Left lung (tissue), 10 donors: ENCODE data around the gene MED12L. TPM values are rescaled to one million over a fixed set of nuclear protein-coding genes. Genes with fewer than 3 reads are reported as not detected.
A peak's percentile ranks its signal among the peaks of the same experiment; 100 is the strongest.

Source experiments
- ATAC-seq: fragments of 200-7000 bp; cut with Tn5 transposase; one replicate; pipeline ENCODE4 v1.9.1; 2020; ENCODE audit warnings: moderate library complexity
- DNase-seq, 4 donors: peaks; one replicate each; pipeline ENCODE4 v3.0.0-alpha.2; 2013 to 2020
- H3K27ac ChIP-seq, 2 donors: fragments of 200-600 bp; sonication (generic) in 1 of 2; one replicate each; pipeline versions ENCODE4 v1.5.0 to v1.8.0; 2020 to 2021
- H3K27me3 ChIP-seq, 2 donors: fragments of 200-600 bp; sonication (generic) in 1 of 2; one replicate each; pipeline versions ENCODE4 v1.5.0 to v1.8.0; 2020 to 2021
- H3K36me3 ChIP-seq, 2 donors: fragments of 200-600 bp; sonication (generic) in 1 of 2; one replicate each; pipeline versions ENCODE4 v1.5.0 to v1.8.0; 2020 to 2021
- H3K4me1 ChIP-seq, 2 donors: fragments of 200-600 bp; one replicate each; pipeline ENCODE4 v1.8.0; 2021
- H3K4me3 ChIP-seq, 2 donors: fragments of 200-600 bp; sonication (generic) in 1 of 2; one replicate each; pipeline versions ENCODE4 v1.5.0 to v1.8.0; 2020 to 2021; ENCODE audit warnings: mild to moderate bottlenecking in 1 of 2
- H3K9me3 ChIP-seq, 2 donors: fragments of 200-600 bp; sonication (generic) in 1 of 2; one replicate each; pipeline versions ENCODE4 v1.5.0 to v1.8.0; 2020 to 2021
- intact Hi-C, 2 donors: fragments of 100-400 bp; cut with DNase I; formaldehyde crosslinking; loops; one replicate each; pipeline versions ENCODE4 v1.11.2 to v1.14.2; 2022
- polyA plus RNA-seq, 6 donors: library from polyadenylated mRNA; unstranded; fragments of 120-200 nt; gene quantifications; one replicate each; pipeline ENCODE4 v1.2.1, GENCODE V29; 2013; ENCODE audit not compliant: insufficient read length in 6 of 6
- total RNA-seq, 2 donors: library from RNA; stranded (reverse); fragmentation: NEBNext Ultra II Directional; extraction: Animal tissue kit (Norgen Biotek cat#: 25700); gene quantifications; one replicate each; pipeline ENCODE4 v1.2.1, GENCODE V29; 2021
- TF ChIP-seq, protein P1 (sequence below), 2 donors: fragments of 200-600 bp; sonication (generic) in 1 of 2; IDR thresholded peaks; one replicate each; pipeline versions ENCODE4 v1.5.0 to v1.8.0; 2021; ENCODE audit warnings: antibody characterized with exemption in 2 of 2
- donor health status: DM: no; HTN: yes; CAD: no.
- donor health status: DM: no; HTN: no; CAD: no.

The MED12L gene
- total and polyA plus RNA-seq, 8 donors: 0.66 to 1.0 (median 0.77) TPM

- intact Hi-C loops: no loop called here
- no peaks in the 10 kb centered on the region for H3K36me3 ChIP-seq
- no peak overlapping the region for H3K27ac ChIP-seq
- peaks cover 0 to 8% of the 10 kb centered on the region in 2 donors for H3K27me3 ChIP-seq
- TF ChIP-seq, protein P1, sequence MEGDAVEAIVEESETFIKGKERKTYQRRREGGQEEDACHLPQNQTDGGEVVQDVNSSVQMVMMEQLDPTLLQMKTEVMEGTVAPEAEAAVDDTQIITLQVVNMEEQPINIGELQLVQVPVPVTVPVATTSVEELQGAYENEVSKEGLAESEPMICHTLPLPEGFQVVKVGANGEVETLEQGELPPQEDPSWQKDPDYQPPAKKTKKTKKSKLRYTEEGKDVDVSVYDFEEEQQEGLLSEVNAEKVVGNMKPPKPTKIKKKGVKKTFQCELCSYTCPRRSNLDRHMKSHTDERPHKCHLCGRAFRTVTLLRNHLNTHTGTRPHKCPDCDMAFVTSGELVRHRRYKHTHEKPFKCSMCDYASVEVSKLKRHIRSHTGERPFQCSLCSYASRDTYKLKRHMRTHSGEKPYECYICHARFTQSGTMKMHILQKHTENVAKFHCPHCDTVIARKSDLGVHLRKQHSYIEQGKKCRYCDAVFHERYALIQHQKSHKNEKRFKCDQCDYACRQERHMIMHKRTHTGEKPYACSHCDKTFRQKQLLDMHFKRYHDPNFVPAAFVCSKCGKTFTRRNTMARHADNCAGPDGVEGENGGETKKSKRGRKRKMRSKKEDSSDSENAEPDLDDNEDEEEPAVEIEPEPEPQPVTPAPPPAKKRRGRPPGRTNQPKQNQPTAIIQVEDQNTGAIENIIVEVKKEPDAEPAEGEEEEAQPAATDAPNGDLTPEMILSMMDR (IDR thresholded peaks at IDR 0.05): no peak
- no peak overlapping the region for H3K4me3 ChIP-seq
- ATAC-seq (no peak), DNase-seq (no peak)
- no peaks in the 10 kb centered on the region for H3K4me1 ChIP-seq
- H3K9me3 ChIP-seq: no peaks in the 10 kb centered on the region
Observed at GRCh38 chr3:151259664-151260063, 174.2 kb downstream of the MED12L start.

DNA sequence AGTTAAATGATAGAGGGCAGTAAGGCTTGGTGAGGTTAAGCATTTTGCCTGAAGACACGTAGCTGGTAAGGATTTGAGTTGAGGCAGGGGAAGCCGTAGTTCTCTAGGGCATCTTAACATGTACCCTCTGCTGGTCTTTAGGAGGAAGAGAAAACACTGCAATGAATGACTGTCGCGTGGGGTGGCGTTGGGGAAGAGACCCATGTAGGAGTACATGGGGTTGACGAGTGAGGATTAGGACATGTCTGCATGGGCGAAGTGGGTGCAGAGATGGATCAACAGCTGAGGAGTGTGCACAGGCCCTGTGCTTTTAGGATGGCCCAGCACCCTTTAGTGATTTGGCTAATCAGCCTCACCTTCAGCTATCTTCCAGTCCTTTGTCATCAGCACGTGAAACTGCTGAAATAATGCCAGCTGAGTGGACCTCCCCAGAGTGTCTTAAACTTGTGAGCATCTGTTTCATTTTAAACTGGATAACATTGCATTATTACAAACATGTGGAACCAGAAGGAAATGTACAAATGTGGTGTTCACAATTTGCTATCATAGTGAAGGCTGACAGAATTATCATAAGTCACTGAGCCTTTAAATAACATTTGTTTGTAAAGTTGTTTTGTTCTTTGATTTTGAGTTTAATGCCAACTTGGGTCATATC lies 177.5 kb downstream of the MED12L start:
- no peak for DNase-seq
- TF ChIP-seq, protein P1 (IDR thresholded peaks at IDR 0.05): no peak
- H3K27ac ChIP-seq: no peak overlapping the region
- H3K9me3 ChIP-seq: no peaks in the 10 kb centered on the region
- no peak for ATAC-seq
- H3K36me3 ChIP-seq: no peaks in the 10 kb centered on the region
- no peak overlapping the region for H3K4me3 ChIP-seq
- H3K4me1 ChIP-seq: no peaks in the 10 kb centered on the region
- H3K27me3 ChIP-seq: peaks cover 0 to 5% of the 10 kb centered on the region in 2 donors
- intact Hi-C loops: no loop called here

DNA sequence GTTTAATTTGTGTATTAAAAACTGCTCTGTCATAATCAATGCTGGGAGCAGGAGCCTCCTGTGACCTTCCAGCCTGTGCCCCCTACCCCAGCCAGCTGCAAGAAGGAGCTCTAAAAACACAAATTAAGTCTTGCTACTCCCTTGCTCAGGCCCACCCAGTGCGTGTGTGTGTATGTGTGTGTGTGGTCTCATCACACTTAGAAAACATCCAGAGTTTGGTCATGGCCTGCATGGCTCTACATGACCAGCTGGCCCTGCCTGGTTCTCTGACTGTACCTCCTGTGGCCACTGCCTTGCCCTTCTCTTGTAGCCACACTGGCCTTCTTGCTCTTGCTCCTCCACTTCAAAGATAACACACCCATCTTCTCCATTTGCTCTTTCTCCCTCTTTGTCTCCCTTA lies 179.1 kb downstream of the MED12L start:
- Histone ChIP-seq H3K27me3 (no peaks in the 10 kb centered on the region), H3K27ac (peak overlapping the region in 1 of 2 donors; percentile 39), H3K36me3 (no peaks in the 10 kb centered on the region), H3K4me3 (no peak overlapping the region), H3K9me3 (no peaks in the 10 kb centered on the region), H3K4me1 (no peaks in the 10 kb centered on the region)
- ATAC-seq: no peak
- TF ChIP-seq, protein P1 (IDR thresholded peaks at IDR 0.05): no peak
- intact Hi-C loops: no loop called here
- no peak for DNase-seq

- DNase-seq (no peak), ATAC-seq (no peak)
- Histone ChIP-seq H3K4me3 (no peak overlapping the region), H3K27ac (peak overlapping the region in 1 of 2 donors; percentile 39), H3K4me1 (no peaks in the 10 kb centered on the region), H3K36me3 (no peaks in the 10 kb centered on the region), H3K27me3 (no peaks in the 10 kb centered on the region), H3K9me3 (no peaks in the 10 kb centered on the region)
- intact Hi-C loops: no loop called here
- TF ChIP-seq, protein P1 (IDR thresholded peaks at IDR 0.05): no peak
Observed at GRCh38 chr3:151265166-151265565, 179.7 kb downstream of the MED12L start.

- ATAC-seq (peak; percentile 77), DNase-seq (peak in 2 of 4 donors; percentile 45 to 53)
- Histone ChIP-seq H3K36me3 (no peaks in the 10 kb centered on the region), H3K27me3 (no peaks in the 10 kb centered on the region), H3K4me3 (no peak overlapping the region), H3K4me1 (no peaks in the 10 kb centered on the region), H3K27ac (peak overlapping the region in 1 of 2 donors; percentile 39), H3K9me3 (no peaks in the 10 kb centered on the region)
- TF ChIP-seq, protein P1 (IDR thresholded peaks at IDR 0.05): no peak
- intact Hi-C loops: no loop called here
Observed at GRCh38 chr3:151265866-151266265, 180.4 kb downstream of the MED12L start.
